Lower leg skin (tissue), 4 donors: ENCODE measurements around the gene DCXR. TPM values are rescaled to one million over a fixed set of nuclear protein-coding genes. Genes with fewer than 3 reads are reported as not detected.

Source experiments
- DNase-seq, 2 donors: peaks; one replicate each; pipeline ENCODE4 v3.0.0-alpha.2; 2019; ENCODE audit warnings: low spot score in 2 of 2
- H3K4me3 ChIP-seq: fragments of 200-600 bp; sonication (generic); 2 replicates; pipeline ENCODE4 v1.5.1; 2017; ENCODE audit warnings: mild to moderate bottlenecking, low read depth; ENCODE audit not compliant: poor library complexity, severe bottlenecking
- CTCF ChIP-seq, 3 donors: fragments of 450-650 bp; IDR thresholded peaks; one replicate each; pipeline ENCODE4 v1.5.1; 2016; ENCODE audit warnings: antibody characterized with exemption in 3 of 3, mild to moderate bottlenecking in 3 of 3, moderate library complexity in 2 of 3
- POLR2A ChIP-seq, 2 donors: fragments of 450-650 bp; IDR thresholded peaks; one replicate each; pipeline ENCODE4 v1.6.1; 2016 to 2017; ENCODE audit warnings: antibody characterized with exemption in 2 of 2, mild to moderate bottlenecking in 1 of 2, moderate library complexity in 1 of 2
- WGBS, 2 donors: methylation state at CpG; one replicate each; pipeline ENCODE4 v1.1.5; 2018; 5-methylcytosine and 5-hydroxymethylcytosine counted together
- intact Hi-C: fragments of 100-400 bp; cut with DNase I; formaldehyde crosslinking; loops from one replicate; pipeline ENCODE4 v1.15.0; 2023; ENCODE audit warnings: low total_unique reads
- total RNA-seq, 4 donors: library from RNA; depleted of rRNA; stranded (reverse); fragments of >200 nt; gene quantifications; one replicate each; pipeline ENCODE4 v1.1.0, GENCODE V29; 2016

DCXR gene
- total RNA-seq, 4 donors from 2014 or later: 124 to 199 (median 149) TPM

GRCh38 chr17:82058855-82059249 lies 21.4 kb upstream of the DCXR start:
- intact Hi-C loops: no loop called here
- TF ChIP-seq CTCF (IDR thresholded peaks at IDR 0.05) (no peak), POLR2A (IDR thresholded peaks at IDR 0.05) (no peak)
- WGBS, 2 donors: 81 to 86% methylated on average over 10 of the region's 10 CpGs
- DNase-seq: no peak
- no peak overlapping the region for H3K4me3 ChIP-seq

GRCh38 chr17:82058230-82058854 lies 20.8 kb upstream of the DCXR start:
- DNase-seq: no peak
- WGBS, 2 donors: 74 to 78% methylated on average over 14 to 17 of the region's 17 CpGs
- TF ChIP-seq CTCF (IDR thresholded peaks at IDR 0.05) (no peak), POLR2A (IDR thresholded peaks at IDR 0.05) (no peak)
- intact Hi-C loops: no loop called here
- no peak overlapping the region for H3K4me3 ChIP-seq

GRCh38 chr17:82056729-82057621 lies 19.5 kb upstream of the DCXR start:
- no peak overlapping the region for H3K4me3 ChIP-seq
- intact Hi-C loops: no loop called here
- no peak for DNase-seq
- 81 to 84% methylated on average over 10 to 24 of the region's 29 CpGs for WGBS, 2 donors
- TF ChIP-seq POLR2A (IDR thresholded peaks at IDR 0.05) (no peak), CTCF (IDR thresholded peaks at IDR 0.05) (no peak)

GRCh38 chr17:82055965-82056728 lies 18.6 kb upstream of the DCXR start:
- WGBS, 2 donors: 89 to 92% methylated on average over 24 to 25 of the region's 28 CpGs
- DNase-seq: no peak
- intact Hi-C loops: no loop called here
- no peak overlapping the region for H3K4me3 ChIP-seq
- TF ChIP-seq CTCF (IDR thresholded peaks at IDR 0.05): no peak
- TF ChIP-seq POLR2A (IDR thresholded peaks at IDR 0.05): no peak

GRCh38 chr17:82055023-82055964 lies 17.8 kb upstream of the DCXR start:
- H3K4me3 ChIP-seq: no peak overlapping the region
- DNase-seq: no peak
- TF ChIP-seq POLR2A (IDR thresholded peaks at IDR 0.05) (no peak), CTCF (IDR thresholded peaks at IDR 0.05) (no peak)
- WGBS, 2 donors: 82 to 87% methylated on average over 20 to 23 of the region's 26 CpGs
- intact Hi-C loops: no loop called here
